K562 (cell line): ENCODE results near the gene TNFSF13. TPM values are rescaled to one million over a fixed set of nuclear protein-coding genes. Genes with fewer than 3 reads are reported as not detected.
A peak's percentile ranks its signal among the peaks of the same experiment; 100 is the strongest.

Experiments
- CBFB ChIP-seq: sonication (generic); formaldehyde crosslinking; IDR thresholded peaks from 2 replicates; pipeline ENCODE4 v1.4.0; 2020; ENCODE audit warnings: mild to moderate bottlenecking, missing genetic modification reagents
- CEBPB ChIP-seq: fragments of 450-650 bp; IDR thresholded peaks from 2 replicates; pipeline ENCODE4 v1.6.1; 2016; ENCODE audit warnings: missing genetic modification characterization, missing compliant biosample characterization
- E2F8 ChIP-seq: fragments of 450-650 bp; IDR thresholded peaks from 2 replicates; pipeline ENCODE4 v1.7.1; 2018; ENCODE audit warnings: mild to moderate bottlenecking, low read depth; ENCODE audit not compliant: partially characterized antibody
- E4F1 ChIP-seq: fragments of 250-450 bp; sonication (Bioruptor Pico); IDR thresholded peaks from 2 replicates; pipeline ENCODE4 v1.5.0; 2021; ENCODE audit warnings: mild to moderate bottlenecking, borderline replicate concordance
- FIP1L1 ChIP-seq: fragments of 200-400 bp; formaldehyde crosslinking; IDR thresholded peaks from 2 replicates; pipeline ENCODE4 v1.6.1; 2018; ENCODE audit warnings: mild to moderate bottlenecking, low read depth, low read length; ENCODE audit not compliant: poor library complexity, severe bottlenecking
- FOXK2 ChIP-seq, 2 experiments: fragments of 450-650 bp; IDR thresholded peaks in 1 of 2; conservative IDR thresholded peaks in 1 of 2; 2 replicates each; pipeline ENCODE4 v1.6.1; 2016; ENCODE audit warnings: low read depth in 2 of 2, mild to moderate bottlenecking in 1 of 2
- FOXM1 ChIP-seq, 2 experiments: fragments of 450-650 bp in 1 of 2; sonication (generic) in 1 of 2; formaldehyde crosslinking in 1 of 2; IDR thresholded peaks; 2 replicates each; pipeline versions ENCODE4 v1.6.1 to v1.9.0; 2017 to 2022; ENCODE audit warnings: low read depth in 2 of 2, mild to moderate bottlenecking in 2 of 2, missing genetic modification reagents in 1 of 2, moderate library complexity in 1 of 2
- FUS ChIP-seq: fragments of 200-400 bp; formaldehyde crosslinking; optimal IDR thresholded peaks from 2 replicates; pipeline ENCODE3; 2017; ENCODE audit warnings: low read depth, low read length
- GTF2B ChIP-seq: IDR thresholded peaks from 2 replicates; pipeline ENCODE4 v1.6.1; 2011; ENCODE audit not compliant: insufficient read length; ENCODE audit errors: extremely low read depth
- HNRNPUL1 ChIP-seq: fragments of 200-400 bp; formaldehyde crosslinking; IDR thresholded peaks from 2 replicates; pipeline ENCODE4 v1.6.1; 2017; ENCODE audit warnings: low read length
- KAT8 ChIP-seq: fragments of 450-650 bp; IDR thresholded peaks from 2 replicates; pipeline ENCODE4 v1.6.1; 2016; ENCODE audit warnings: low read depth, mild to moderate bottlenecking
- PRMT5 ChIP-seq: sonication (generic); formaldehyde crosslinking; IDR thresholded peaks from 2 replicates; pipeline ENCODE4 v1.5.0; 2020; ENCODE audit warnings: missing genetic modification reagents
- SLC30A9 ChIP-seq: fragments of 250-450 bp; sonication (Bioruptor Pico); IDR thresholded peaks from 2 replicates; pipeline ENCODE4 v1.8.0; 2022; ENCODE audit warnings: mild to moderate bottlenecking, moderate library complexity
- SMAD4 ChIP-seq: fragments of 250-450 bp; sonication (Bioruptor Pico); conservative IDR thresholded peaks from 2 replicates; pipeline ENCODE4 v1.8.0; 2021; ENCODE audit warnings: inconsistent platforms, mild to moderate bottlenecking, moderate library complexity
- SP1 ChIP-seq: sonication (generic); formaldehyde crosslinking; IDR thresholded peaks from 2 replicates; pipeline ENCODE4 v1.8.1; 2022; ENCODE audit warnings: mild to moderate bottlenecking, missing genetic modification reagents
- STAT5B ChIP-seq: fragments of 250-450 bp; sonication (Bioruptor Pico); IDR thresholded peaks from 2 replicates; pipeline ENCODE4 v1.8.0; 2021; ENCODE audit warnings: mild to moderate bottlenecking, inconsistent platforms
- TGIF2 ChIP-seq: sonication (generic); formaldehyde crosslinking; IDR thresholded peaks from 2 replicates; pipeline ENCODE4 v1.8.1; 2022; ENCODE audit warnings: mild to moderate bottlenecking, missing genetic modification reagents, moderate library complexity
- ZBTB1 ChIP-seq: sonication (generic); formaldehyde crosslinking; IDR thresholded peaks from 2 replicates; pipeline ENCODE4 v1.8.1; 2023; ENCODE audit warnings: missing genetic modification reagents, low read depth, mild to moderate bottlenecking, borderline replicate concordance
- ZBTB17 ChIP-seq: fragments of 450-650 bp; formaldehyde crosslinking; IDR thresholded peaks from 2 replicates; pipeline ENCODE4 v1.4.0; 2020; ENCODE audit warnings: mild to moderate bottlenecking
- ZNF133 ChIP-seq: fragments of 250-450 bp; sonication (Bioruptor Pico); IDR thresholded peaks from 2 replicates; pipeline ENCODE4 v1.4.0; 2020; ENCODE audit warnings: mild to moderate bottlenecking
- ZNF143 ChIP-seq: sonication (generic); formaldehyde crosslinking; IDR thresholded peaks from 2 replicates; pipeline ENCODE4 v1.9.0; 2022; ENCODE audit warnings: mild to moderate bottlenecking, missing genetic modification reagents
- polyA plus RNA-seq, 8 experiments: library from polyadenylated mRNA; depleted of rRNA in 4 of 8; stranded (reverse) in 5 of 8; unstranded in 3 of 8; fragments of >200 nt; fragmentation: Nextera tagmentation in 2 of 8; fragmentation: Illumina TruSeq in 1 of 8; extraction: Ambion mirVana in 2 of 8; extraction: Trizol in 1 of 8; gene quantifications; 2 replicates each; pipeline versions ENCODE4 v1.2.1 to v1.2.3, GENCODE V29; 2011 to 2014; ENCODE audit warnings: inconsistent platforms in 1 of 8, missing spikeins in 1 of 8
- total RNA-seq, 7 experiments: library from RNA; depleted of rRNA in 6 of 7; stranded (reverse); fragments of >200 nt in 6 of 7; fragmentation: Illumina TruSeq in 2 of 7; extraction: Trizol in 2 of 7; gene quantifications; 2 replicates each; pipeline versions ENCODE4 v1.2.1 to v1.2.3, GENCODE V29; 2011 to 2021; ENCODE audit warnings: low replicate concordance in 1 of 7

The TNFSF13 gene
- total and polyA plus RNA-seq, 9 of the 15 experiments (the other 6 are each of a cell fraction or from before 2014, with no cell fraction given), result 0.04 to 0.51 (median 0.19) TPM; not detected in 1

- no peak for TF ChIP-seq GTF2B
- 0 out of 2 replicates have a peak, but pooled peaks have one; percentile 15 for TF ChIP-seq ZBTB1 (CRISPR knock-in tag)
- no peak for TF ChIP-seq FIP1L1
- TF ChIP-seq CEBPB (tag), result no peak
- no peak for TF ChIP-seq KAT8
- TF ChIP-seq E4F1 (CRISPR knock-in tag), result no peak
- 0 out of 2 replicates have a peak, but pooled peaks have one; percentile 54 for TF ChIP-seq TGIF2 (CRISPR knock-in tag)
- no peak for TF ChIP-seq HNRNPUL1
- TF ChIP-seq FUS, result no peak
- TF ChIP-seq SMAD4, result peak; percentile 64; the same call in 1 of the 2 replicates
- no peak for TF ChIP-seq FOXK2 (conservative IDR thresholded peaks at IDR 0.05 in 1 of 2, IDR thresholded peaks at IDR 0.05 in 1 of 2; ENCODE audit: low read depth in 2 of 2)
- no peak for TF ChIP-seq ZNF133
- TF ChIP-seq STAT5B (CRISPR knock-in tag), result no peak
- peak; percentile 73 for TF ChIP-seq ZBTB17
- TF ChIP-seq FOXM1 (IDR thresholded peaks at IDR 0.05; ENCODE audit: low read depth), result no peak
- peak; percentile 31; the same call in 1 of the 2 replicates for TF ChIP-seq FOXM1 (CRISPR knock-in tag; IDR thresholded peaks at IDR 0.05; ENCODE audit: low read depth)
- TF ChIP-seq SP1 (CRISPR knock-in tag), result no peak
- TF ChIP-seq CBFB (CRISPR knock-in tag), result no peak
- no peak for TF ChIP-seq E2F8
- TF ChIP-seq SLC30A9 (CRISPR knock-in tag), result no peak
- no peak for TF ChIP-seq ZNF143 (CRISPR knock-in tag)
- TF ChIP-seq PRMT5, result no peak
Measured at GRCh38 chr17:7582396-7583252, 24.1 kb downstream of the TNFSF13 start (continued).
